Measurements from ENCODE around the gene PI16.

Gene PI16

DNA sequence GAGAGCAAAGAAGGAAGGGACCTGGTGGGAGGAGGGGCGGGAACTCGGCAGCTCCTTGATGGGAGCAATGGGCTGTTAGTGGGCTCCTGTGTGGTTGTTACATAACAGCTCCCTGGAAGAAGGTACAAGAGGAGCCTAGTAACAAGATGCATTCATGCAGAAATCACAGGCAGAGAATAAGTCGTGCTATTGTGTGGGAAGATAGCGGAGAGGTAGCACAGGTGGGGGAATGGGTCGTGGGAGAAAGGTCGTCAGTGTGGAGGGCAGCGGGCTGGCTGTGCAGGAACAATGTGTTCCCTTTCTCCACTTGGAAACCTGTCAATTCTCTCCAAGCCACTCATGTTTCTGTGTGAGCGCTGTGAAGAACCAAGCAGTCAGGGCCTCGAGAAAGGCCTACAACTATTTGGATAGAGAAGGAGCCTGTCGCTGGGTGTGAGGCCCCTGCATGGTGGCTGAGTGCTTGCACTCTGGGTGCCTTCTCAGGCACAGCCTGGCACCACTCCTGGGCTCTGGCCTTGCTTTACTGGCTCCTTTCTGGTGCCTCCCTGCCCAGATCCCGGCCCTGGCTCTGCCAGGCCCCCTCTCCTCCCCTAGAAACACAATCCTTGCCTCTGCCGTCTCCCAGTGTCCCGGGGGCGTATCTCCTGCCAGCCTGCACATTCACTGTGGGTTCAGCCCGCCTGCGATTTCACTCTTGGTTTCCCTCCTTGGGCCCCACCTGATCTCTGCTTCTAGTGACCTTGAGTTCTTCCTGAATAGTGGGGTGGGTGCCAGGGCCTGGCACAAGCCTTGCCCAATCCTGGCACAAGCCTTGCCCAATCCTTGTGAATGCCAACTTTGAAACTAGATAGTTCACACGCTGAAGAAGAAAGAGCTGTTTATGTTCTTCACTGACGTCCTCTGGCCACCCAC, 43.5 kb downstream of the PI16 start:
- in situ Hi-C loops (cut with MboI; ENCODE audit: low sequenced_read_pairs) = no loop called here

DNA sequence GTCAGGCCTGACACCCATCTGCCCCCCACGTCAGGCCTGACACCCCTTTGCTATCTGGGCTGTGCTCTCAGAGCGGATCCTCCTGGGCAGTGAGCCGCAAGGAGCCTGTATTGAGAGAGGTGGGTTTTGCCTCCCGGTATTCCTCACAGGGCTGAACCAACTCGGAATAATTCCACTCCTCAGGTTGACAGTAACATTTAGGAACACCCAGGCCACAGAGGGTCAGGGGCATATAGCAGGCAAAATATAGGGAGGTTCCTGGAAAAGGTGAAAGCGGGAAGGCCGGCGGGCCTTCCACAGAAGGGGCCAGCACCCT, 44.1 kb downstream of the PI16 start:
- in situ Hi-C loops (cut with MboI; ENCODE audit: low sequenced_read_pairs) = no loop called here

DNA sequence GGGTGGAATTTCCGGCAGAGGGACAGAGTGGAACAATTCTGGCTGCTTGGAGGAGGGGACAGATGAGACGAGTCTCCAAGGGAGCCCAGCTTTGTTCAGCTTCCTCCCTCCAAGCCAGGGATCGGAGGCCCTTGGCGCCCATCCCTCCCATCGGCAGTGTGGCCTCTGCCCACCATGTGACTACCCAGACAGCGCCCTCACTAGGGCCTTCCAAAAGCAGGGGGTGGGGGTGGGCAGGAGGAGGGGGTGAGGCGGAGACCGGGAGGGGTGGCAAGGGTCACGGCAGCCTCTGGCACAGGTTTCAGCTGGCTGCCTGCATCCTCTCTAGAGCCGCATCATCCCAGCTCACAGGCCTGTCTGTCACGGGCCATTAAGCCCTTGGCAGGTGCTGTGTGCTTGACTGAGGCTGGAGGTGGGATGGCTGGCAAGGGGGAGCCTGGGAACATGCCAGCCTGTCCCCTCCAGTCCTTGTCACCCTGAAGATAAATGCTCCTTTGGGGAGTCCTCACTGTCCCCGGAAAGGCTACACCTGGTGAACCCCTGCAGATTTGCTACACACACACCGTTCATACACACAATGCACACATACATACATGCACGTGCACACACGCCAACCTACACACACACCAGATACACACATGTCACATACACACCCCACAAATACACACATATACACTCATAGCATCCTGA, 44.7 kb downstream of the PI16 start:
- in situ Hi-C loops (cut with MboI; ENCODE audit: low sequenced_read_pairs) = no loop called here

DNA sequence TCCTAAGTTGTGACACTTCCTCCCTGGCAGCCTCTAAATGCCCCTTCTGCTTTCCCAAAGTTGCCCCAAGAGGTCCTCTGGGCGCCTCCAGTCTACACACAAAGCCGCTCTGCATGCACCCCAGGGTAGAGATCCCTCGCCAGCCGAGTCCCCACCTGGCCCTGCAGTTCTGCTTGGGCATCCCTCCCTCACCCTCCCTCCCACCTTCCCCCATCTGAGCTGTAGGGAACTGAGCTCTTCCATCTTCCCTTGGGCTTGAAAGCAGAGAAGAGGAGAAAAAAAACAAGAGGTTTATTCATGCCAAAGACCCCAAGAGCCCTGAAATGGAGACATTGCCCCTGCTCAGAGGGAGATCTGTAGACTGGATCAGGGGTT, 45.2 kb downstream of the PI16 start:
- in situ Hi-C loops (cut with MboI; ENCODE audit: low sequenced_read_pairs) = loop anchor here (25.0 kb wide), 1 partner anchor 387 kb away; no protein-coding TSS in a partner anchor

DNA sequence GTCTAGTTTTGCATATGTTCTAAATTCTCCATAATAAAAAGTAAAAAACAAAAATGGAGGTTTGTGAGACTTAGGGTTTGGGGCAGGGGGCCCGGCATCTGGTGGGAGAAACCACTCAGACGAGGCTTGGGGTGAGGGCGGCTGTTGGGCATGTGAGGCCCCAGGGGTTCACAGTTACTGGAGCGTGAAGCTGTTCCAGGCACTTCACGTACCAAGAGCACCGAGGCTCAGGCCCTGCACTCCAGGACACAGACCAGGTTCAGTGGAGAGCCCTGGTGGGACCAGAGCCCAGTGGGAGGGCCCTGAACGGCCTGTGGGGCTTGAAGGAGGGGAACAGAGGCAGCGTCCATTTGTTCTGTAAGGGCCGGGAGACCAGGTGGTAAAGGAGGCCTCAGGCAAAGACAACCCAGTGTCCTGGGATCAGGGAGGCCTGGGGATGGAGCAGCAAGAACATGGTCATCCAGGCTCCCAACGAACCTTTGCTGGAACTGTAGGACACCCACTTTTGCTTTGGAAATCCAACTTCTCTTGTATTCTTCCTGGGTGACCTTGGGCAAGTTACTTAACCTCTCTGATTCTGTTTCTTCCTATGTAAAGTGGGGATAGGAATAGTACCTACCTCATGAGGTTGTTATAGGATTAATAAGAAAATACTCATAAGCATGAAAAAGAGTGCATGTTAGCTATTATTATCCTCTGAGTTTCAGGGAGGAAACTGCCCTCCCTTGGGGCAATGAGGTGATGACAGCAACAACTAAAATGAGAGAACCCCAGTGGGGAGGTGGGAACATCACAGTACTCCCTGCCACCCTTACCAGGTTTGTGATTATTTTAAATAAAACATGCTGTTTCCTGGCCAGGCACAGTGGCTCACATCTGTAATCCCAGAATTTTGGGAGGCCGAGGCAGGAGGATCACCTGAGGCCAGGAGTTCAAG, 49.8 kb downstream of the PI16 start:
- in situ Hi-C loops (cut with MboI; ENCODE audit: low sequenced_read_pairs) = loop anchor here (25.0 kb wide), 1 partner anchor 392 kb away; no protein-coding TSS in a partner anchor

DNA sequence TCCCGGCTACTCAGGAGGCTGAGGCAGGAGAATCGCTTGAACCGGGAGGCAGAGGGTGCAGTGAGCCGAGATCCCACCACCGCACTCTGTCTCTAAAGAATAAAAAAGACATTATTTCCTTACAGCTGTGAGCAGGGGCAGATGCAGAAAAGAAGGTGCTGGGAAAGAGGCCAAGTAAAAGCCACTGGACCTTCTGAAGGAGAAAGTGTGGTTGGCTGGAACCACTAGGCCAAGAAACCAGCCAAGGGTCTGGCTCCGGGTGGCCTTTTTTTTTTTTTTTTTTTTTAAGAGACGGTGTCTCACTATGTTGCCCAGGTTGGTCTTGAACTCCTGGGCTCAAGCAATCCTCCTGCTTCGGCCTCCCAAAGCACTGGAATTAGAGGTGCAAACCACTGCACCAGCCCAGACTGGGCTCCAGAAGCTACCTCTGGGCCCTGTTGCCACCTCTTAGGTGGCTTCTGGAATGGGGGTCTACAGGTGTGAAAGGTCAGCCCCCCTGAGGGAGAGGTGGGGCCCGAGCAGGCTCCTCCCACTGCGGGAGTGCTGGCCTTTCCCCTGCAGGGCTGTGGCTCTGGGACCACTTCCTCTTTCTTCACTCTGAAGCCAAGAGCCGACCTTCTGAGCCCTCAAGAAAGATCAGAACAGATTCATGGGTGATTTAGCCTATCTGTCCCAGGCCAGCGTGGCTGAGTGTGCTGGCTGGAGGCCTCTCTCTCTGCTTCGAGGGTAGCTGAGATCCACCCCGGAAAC, 50.7 kb downstream of the PI16 start, which contains the start of gene FGD2:
TSS of gene FGD2 (plus strand) at position 595 of the 750 bp plus-strand sequence. CDS start 163 bp downstream, outside the sequence.
- in situ Hi-C loops (cut with MboI; ENCODE audit: low sequenced_read_pairs) = loop anchor here (25.0 kb wide), 1 partner anchor 393 kb away; no protein-coding TSS in a partner anchor

DNA sequence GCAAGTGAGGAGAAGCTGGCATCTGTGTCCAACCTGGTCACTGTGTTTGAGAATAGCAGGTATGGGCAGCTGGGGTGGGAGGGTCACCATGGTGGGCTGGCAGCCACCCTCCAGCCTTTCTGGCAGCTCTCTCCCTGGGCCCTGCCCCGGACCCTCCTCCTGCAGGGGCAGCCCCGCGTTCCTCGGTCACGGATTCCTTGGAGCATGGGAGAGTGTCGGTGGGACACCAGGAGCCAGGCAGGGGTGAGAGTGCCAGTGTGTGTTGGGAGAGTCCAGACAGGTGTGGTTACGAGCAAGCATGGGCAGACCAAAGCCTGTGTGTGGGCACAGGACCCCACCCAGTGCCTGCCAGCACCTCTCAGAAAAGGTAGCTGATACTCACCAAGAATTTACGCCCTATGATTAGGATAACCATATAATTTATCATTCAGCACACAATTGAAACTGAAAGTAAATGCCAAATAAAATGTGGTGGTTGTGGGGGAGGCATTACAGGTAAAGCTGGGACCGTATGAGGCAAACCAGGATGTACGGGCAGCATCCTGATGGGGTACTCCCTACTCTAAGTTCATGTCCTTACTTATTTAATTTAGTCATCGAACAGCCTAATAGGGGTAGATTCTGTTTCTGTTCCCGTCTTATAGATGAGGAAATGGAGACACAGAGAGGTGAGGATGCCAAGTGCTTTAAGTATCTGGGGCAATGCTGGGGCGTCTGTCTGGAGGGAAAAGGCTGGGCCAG, 51.5 kb downstream of the PI16 start:
- in situ Hi-C loops (cut with MboI; ENCODE audit: low sequenced_read_pairs) = loop anchor here (25.0 kb wide), 1 partner anchor 394 kb away; no protein-coding TSS in a partner anchor

DNA sequence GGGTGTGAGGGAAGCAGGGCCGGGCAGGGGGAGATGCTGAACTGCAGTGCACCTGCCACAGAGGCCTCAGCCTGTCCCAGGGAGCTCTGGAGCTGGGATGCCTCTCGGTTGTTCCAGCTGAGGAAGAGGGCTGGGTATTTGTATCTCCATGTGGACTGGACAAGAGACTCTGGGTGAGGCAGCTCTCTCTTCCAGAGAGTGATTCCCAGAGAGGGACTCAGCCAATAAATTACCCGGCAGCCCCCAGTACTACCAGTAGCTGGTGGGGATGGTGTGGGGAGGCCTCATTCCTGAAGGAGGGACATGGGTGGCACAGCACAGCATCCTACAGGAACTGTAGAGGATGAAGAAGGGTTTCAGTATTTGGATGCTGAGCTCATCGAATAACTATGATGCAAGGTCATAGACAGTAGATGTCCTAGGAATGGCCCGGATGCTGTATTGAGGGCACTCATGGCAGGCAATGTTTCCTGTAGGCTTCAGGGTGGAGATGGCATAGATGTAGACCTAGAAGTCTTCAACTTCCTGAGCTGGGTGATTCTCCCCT, 52.3 kb downstream of the PI16 start:
- in situ Hi-C loops (cut with MboI; ENCODE audit: low sequenced_read_pairs) = loop anchor here (25.0 kb wide), 1 partner anchor 395 kb away; no protein-coding TSS in a partner anchor

DNA sequence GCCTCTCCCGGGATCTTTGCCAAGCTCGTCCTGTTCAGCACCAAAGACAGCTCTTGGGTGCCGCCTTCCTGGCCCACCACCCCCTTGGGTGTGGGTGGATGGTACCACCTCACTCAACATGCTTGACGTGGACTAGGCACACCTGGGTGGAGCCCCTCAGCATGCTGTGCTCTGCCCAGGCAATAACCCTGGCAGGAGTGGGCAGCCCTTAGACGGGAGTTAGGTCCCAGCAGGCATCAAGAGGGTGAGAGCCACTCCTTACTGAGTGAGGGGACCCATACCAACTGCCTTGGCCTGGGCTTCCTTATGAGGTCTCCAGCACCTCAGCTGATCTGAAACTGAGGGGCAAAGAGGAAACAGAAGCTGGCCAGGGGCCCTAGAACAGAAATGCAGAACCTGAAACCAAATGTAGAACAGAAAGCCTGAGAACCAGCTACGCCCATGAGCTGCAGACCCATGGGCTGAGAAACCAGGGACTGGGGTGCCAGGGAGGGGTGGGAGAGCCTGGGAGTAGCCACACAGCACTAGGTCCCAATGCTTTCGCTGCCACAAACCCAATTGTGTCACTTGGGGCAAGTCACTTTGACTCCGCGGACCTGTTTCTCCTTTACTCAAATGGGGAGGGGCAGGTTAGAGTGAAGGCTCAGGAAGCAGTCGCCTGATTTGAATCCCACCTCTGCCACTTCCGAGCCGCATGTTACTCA, 53.0 kb downstream of the PI16 start:
- in situ Hi-C loops (cut with MboI; ENCODE audit: low sequenced_read_pairs) = loop anchor here (25.0 kb wide), 1 partner anchor 395 kb away; no protein-coding TSS in a partner anchor

DNA sequence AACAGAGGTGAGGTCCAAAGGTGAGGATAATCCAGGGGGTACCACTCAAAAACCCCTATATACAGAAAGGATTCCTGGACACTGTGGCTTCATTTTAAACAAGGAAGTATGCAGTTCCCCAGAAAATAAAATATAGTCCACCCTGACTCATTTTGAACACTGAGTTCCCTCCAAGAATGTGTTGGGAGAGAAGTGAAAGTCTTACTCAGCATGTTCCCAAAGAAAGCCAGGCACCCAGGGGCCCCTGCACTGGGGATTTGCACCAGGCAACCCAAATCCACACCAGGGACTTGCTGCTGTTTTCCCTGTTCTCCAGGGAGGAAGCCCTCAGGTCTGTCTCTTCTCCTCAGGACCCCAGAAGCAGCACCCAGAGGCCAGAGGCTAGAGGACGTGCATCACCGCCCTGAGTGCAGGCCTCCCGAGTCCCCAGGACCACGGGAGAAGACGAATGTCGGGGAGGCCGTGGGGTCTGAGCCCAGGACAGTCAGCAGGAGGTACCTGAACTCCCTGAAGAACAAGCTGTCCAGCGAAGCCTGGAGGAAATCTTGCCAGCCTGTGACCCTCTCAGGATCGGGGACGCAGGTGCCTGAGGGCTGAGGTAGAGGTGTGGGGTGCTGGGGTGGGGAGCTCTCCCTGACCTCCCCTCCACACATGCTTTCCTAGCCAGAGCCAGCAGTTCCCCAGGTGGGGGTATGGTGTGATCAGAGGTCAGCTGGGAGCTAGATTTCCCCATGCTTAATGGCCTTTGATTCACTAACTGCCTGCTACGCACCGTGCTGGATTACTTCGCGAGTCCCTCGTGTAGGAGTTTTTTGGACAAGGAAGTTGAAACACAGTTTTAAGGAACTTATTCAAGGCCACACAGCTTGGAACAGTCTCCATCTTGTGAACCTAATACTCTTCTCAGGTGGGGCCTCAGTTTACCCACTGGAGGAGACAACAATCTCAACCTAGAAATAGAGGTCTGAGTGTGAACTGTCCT, 54.2 kb downstream of the PI16 start:
- in situ Hi-C loops (cut with MboI; ENCODE audit: low sequenced_read_pairs) = loop anchor here (25.0 kb wide), 1 partner anchor 396 kb away; no protein-coding TSS in a partner anchor

DNA sequence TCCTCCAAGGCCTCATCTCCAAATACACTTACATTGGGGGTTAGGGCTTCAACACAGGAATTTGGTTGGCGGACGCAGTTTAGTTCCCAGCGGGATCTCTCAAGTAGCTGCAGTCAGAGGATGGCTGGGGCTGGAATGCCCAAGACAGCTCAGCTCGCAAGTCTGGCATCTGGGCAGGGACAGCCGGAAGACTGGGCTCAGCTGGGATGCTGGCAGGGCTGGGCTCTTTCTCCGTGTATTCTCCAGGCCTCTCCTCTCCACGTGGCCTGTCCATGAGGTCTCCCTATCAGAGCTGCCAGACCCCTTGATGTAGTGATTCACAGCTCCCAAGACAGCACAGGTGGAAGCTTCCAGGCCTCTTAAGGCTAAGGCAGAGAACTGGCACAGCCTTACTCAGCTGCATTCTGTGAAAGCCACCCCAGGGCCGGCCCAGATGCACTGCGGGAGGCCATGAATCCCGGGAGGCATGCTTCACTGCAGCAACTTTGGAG, 55.9 kb downstream of the PI16 start:
- in situ Hi-C loops (cut with MboI; ENCODE audit: low sequenced_read_pairs) = loop anchor here (5.0 to 25.0 kb wide), 2 partner anchors 243 to 398 kb away; no protein-coding TSS in a partner anchor

DNA sequence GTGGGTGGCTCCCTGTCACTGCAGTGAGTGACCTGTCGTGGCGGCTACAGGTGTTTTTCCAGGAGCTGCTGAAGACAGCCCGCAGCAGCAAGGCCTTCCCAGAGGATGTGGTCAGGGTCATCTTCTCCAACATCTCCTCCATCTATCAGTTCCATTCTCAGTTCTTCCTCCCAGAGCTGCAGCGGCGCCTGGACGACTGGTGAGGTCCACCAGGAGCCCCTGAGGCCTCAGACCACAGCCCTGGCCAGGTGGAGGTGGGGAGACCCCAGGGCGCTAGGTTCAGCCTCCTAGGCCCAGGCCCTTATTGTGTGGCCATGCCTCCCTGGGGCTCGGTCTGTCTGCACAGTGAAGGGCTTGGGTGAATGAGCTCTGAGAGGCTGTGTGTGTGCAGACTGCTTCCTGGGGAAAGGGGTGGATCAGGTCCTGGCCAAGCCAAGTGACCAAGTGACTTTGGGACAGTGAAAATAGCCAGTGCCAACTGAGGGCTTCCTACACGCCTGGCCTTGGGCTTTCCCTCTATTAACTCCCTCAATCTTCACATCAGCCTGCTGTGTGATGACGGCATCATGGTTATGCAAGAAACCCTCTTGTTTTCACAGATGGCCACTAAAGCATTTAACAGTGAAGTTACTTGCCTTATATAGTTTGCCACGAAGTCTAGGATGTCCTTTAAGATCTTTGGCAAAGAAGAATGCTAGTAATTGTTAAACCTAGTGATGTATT, 57.3 kb downstream of the PI16 start:
- in situ Hi-C loops (cut with MboI; ENCODE audit: low sequenced_read_pairs) = loop anchor here (5.0 to 25.0 kb wide), 2 partner anchors 245 to 400 kb away; no protein-coding TSS in a partner anchor

DNA sequence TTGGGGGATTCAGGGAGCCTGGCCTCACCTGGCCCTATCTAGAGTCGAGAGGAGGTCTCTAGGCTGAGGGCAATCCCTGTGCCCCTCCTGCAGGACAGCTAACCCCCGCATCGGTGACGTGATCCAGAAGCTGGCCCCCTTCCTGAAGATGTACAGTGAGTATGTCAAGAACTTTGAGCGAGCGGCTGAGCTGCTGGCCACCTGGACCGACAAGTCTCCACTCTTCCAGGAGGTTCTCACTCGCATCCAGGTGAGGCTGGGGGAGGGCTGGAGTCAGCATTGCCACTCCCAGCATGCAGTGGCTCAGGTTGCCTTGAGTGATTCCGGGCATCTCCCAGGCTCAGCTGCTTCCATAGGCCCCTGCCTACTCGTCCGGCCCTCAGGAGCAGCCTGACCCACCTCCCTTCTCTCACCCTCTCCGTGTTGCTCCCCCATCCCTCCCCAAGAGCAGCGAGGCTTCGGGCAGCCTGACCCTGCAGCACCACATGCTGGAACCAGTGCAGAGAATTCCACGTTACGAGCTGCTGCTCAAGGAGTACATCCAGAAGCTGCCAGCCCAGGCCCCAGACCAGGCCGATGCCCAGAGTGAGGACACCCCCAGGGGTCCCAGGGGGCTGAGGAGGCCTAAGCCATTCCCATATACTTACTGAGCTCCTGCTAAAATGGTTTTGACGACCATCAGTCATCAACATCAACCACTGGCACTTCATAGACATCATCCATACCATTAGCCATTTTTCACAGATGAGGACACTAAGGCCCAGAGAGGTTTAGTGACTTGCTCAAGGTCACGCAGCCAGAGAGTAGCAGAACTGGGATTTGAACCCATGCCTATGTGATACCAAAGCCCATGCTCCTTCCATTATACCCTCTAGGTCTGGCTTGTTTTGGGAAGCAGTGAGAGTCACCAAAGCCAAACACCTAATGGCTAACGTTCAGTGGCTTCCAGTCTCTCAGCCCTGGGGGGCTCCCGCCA, 59.3 kb downstream of the PI16 start:
- in situ Hi-C loops (cut with MboI; ENCODE audit: low sequenced_read_pairs) = loop anchor here (5.0 to 25.0 kb wide), 2 partner anchors 247 to 402 kb away; no protein-coding TSS in a partner anchor

Data from HL-60/S4 treated with retinoic acid at 250 ng/mL for 4 days and 3 days (cell line).